ENCODE results near the gene MCFD2.

GRCh38 chr2:46960618-46961017 lies 45.0 kb upstream of the MCFD2 start:
- no peak for TF ChIP-seq CTCF (IDR thresholded peaks at IDR 0.05; ENCODE audit: insufficient read depth, low read length, poor library complexity, severe bottlenecking)
- no peak for TF ChIP-seq EZH2phosphoT487 (conservative IDR thresholded peaks at IDR 0.05; ENCODE audit: low read length)
